Measurements from ENCODE around the gene TTC16. TPM values are rescaled to one million over a fixed set of nuclear protein-coding genes. Genes with fewer than 3 reads are reported as not detected.

Gene TTC16
- total RNA-seq, 4 donors from 2014 or later, result not detected

DNA sequence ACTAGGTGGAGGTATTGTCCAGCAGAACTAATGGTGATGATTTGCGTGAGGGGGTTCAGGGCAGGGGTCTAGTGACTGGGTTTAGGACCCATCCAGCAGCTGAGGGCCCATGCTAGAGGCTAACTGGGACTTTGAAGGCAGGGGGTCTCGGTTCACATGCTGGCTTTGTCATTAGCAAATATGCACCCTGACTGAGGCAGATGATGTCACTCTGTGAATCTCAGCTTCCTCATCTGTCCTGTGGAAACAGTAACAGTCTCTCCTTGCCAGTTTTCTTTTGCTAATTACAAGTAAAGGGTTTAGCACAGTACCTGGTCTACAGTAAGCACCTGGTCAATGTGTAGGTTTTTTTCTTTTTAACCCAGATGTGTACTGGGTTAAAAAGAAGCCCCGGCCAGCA, 57.4 kb downstream of the TTC16 start:
- Histone ChIP-seq H3K27me3 (no peaks in the 10 kb centered on the region), H3K36me3 (no peaks in the 10 kb centered on the region), H3K27ac (no peak overlapping the region), H3K4me3 (no peak overlapping the region), H3K4me1 (peaks cover 0 to 26% (median 0%) of the 10 kb centered on the region in 3 donors), H3K9me3 (no peaks in the 10 kb centered on the region)
- no peak for TF ChIP-seq CTCF (IDR thresholded peaks at IDR 0.05)
- 100% methylated on average over 1 of the region's 3 CpGs; no CpG with 5 or more reads in 1 of the 2 donors for WGBS, 2 donors (ENCODE audit: low coverage in 1 of 2)
- no peak for ATAC-seq

DNA sequence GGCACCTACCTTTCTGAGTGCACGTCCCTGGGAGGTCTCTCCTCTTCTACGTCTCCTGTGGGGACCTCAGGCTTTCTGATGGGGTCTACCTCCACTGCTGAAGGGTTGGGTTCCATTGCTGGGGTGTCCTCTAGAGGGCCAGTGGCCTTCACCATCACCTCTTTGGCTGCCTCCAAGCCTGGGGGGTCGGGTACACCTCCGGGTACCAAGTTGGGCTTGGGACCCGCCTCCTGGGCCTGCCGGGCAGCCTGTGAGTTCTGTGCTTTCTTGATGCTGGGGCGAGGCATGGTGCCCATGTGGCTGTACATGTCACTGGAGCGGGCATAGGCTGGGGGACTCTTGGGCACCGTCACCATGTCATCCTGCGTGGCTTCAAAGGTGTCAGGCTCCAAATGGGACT, 58.1 kb downstream of the TTC16 start:
- Histone ChIP-seq H3K36me3 (no peaks in the 10 kb centered on the region), H3K27ac (no peak overlapping the region), H3K27me3 (no peaks in the 10 kb centered on the region), H3K9me3 (no peaks in the 10 kb centered on the region), H3K4me3 (no peak overlapping the region), H3K4me1 (peaks cover 0 to 31% (median 5%) of the 10 kb centered on the region in 3 donors)
- WGBS, 2 donors (ENCODE audit: low coverage in 1 of 2), result 80 to 82% methylated on average over 1 to 2 of the region's 10 CpGs
- ATAC-seq, result no peak
- TF ChIP-seq EP300 (IDR thresholded peaks at IDR 0.05) (no peak), POLR2A (IDR thresholded peaks at IDR 0.05) (no peak), CTCF (IDR thresholded peaks at IDR 0.05) (no peak), POLR2AphosphoS5 (IDR thresholded peaks at IDR 0.05) (no peak)

DNA sequence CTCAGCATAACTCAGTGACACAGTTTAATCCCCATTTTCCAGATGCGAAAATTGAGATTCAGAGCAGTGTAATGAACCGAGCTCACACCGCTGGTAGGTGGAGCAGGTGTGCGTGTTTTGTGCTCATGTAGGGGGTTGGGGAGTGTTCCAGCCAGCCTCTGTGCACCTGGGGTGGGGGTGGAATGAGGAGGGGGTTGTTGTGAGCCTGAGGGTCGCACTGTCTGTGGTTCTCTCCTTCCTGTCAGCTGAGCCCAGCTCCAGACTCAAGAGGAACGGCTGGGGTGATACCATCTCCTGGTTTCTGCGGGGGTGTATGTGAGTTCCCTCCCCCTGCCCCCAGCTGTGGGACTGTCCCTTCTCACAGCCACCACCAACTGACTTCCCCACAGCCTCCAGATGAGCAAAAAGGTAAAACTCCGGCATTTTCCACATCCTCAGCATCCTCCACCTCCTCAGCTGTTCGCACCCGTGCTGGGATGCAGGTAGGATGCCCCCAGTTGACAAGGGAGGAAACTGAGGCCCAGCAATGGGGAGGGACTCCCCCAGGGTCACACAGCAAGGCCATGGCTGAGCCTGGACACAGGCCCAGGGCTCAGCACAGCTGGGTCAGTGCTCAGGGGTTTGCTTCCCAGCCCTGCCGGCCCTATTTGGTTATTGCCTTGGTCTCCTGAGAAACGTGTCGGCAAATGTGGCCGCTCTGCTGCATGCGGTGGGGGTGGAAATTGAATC, 60.5 kb downstream of the TTC16 start:
- peaks cover 0 to 17% (median 5%) of the 10 kb centered on the region in 3 donors for H3K4me1 ChIP-seq

DNA sequence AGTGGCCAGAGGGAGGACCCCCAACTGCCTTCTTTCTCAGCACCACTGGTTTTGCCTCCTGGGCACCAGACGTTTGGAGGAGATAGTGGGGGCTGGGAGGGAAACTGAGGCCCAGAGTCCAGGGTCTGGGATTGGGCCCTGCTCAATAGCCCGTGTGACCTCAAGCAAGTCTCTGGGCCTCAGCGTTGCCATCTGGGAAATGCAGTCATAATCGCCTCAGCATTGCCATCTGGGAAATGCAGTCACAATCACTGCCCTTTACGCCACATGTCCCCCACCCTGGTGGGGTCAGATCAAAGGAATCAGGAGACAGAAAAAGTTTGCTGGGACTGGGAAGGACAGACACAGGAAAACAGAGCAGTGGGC, 61.0 kb downstream of the TTC16 start:
- 55 to 96% methylated on average over 2 to 3 of the region's 5 CpGs for WGBS, 2 donors (ENCODE audit: low coverage in 1 of 2)
- no peak for ATAC-seq
- Histone ChIP-seq H3K27ac (peak overlapping the region in 1 of 4 donors; percentile 6), H3K4me3 (peak overlapping the region in 1 of 2 donors; percentile 23), H3K9me3 (no peaks in the 10 kb centered on the region), H3K27me3 (no peaks in the 10 kb centered on the region), H3K36me3 (no peaks in the 10 kb centered on the region), H3K4me1 (peaks cover 0 to 12% (median 5%) of the 10 kb centered on the region in 3 donors)
- TF ChIP-seq CTCF (IDR thresholded peaks at IDR 0.05) (no peak), EP300 (IDR thresholded peaks at IDR 0.05) (no peak), POLR2A (IDR thresholded peaks at IDR 0.05) (no peak), POLR2AphosphoS5 (IDR thresholded peaks at IDR 0.05) (no peak)

More for the DNA sequence above, 60.5 kb downstream of the TTC16 start:
- TF ChIP-seq CTCF (IDR thresholded peaks at IDR 0.05), result no peak
- no peak for TF ChIP-seq POLR2A (IDR thresholded peaks at IDR 0.05)
- no peak for TF ChIP-seq EP300 (IDR thresholded peaks at IDR 0.05)
- TF ChIP-seq POLR2AphosphoS5 (IDR thresholded peaks at IDR 0.05), result no peak
- Histone ChIP-seq H3K27ac (peak overlapping the region in 1 of 4 donors; percentile 6), H3K27me3 (no peaks in the 10 kb centered on the region), H3K9me3 (no peaks in the 10 kb centered on the region), H3K36me3 (no peaks in the 10 kb centered on the region), H3K4me3 (peak overlapping the region in 1 of 2 donors; percentile 23)
- WGBS, 2 donors (ENCODE audit: low coverage in 1 of 2), result 70% methylated on average over 8 of the region's 15 CpGs; no CpG with 5 or more reads in 1 of the 2 donors
- ATAC-seq, result no peak

DNA sequence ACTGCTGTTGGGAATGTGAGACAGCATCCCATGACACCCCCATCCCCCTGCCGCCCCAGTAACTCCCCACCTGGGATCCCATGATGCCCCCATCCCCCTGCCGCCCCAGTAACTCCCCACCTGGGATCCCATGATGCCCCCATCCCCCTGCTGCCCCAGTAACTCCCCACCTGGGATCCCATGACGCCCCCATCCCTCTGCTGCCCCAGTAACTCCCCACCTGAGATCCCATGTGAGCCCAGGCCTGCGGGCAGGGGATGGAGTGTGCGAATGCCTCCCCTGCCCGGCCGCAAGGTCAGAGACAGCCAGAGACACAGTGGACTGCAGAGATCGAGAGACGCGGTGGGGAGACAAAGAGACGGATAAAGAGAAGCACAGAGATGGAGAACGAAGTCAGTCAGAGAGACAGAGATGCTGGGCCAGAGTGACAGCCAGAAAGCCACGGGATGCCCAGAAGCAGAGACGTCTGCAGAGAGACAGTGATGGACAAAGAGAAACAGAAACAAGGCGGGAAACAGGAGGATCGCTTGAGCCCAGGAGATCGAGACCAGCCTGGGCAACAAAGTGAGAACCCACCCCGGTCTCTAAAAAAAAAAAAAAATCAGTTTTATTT, 61.6 kb downstream of the TTC16 start:
- no peak for ATAC-seq
- 59 to 72% methylated on average over 7 to 8 of the region's 18 CpGs for WGBS, 2 donors (ENCODE audit: low coverage in 1 of 2)
- no peak for TF ChIP-seq CTCF (IDR thresholded peaks at IDR 0.05)
- Histone ChIP-seq H3K4me1 (peaks cover 0 to 11% (median 5%) of the 10 kb centered on the region in 3 donors), H3K9me3 (no peaks in the 10 kb centered on the region), H3K36me3 (no peaks in the 10 kb centered on the region), H3K27me3 (no peaks in the 10 kb centered on the region), H3K27ac (no peak overlapping the region), H3K4me3 (peak overlapping the region in 1 of 2 donors; percentile 23)

All from gastroesophageal sphincter (tissue), 4 donors.